ENCODE results near the gene AARS2. TPM values are rescaled to one million over a fixed set of nuclear protein-coding genes. Genes with fewer than 3 reads are reported as not detected.

The AARS2 gene
- total RNA-seq, 4 donors from 2014 or later, result 6.6 to 10.2 (median 7.8) TPM

- Histone ChIP-seq H3K9me3 (no peaks in the 10 kb centered on the region), H3K4me3 (no peak overlapping the region), H3K27me3 (peaks cover 0 to 15% (median 8%) of the 10 kb centered on the region in 4 donors), H3K36me3 (peaks cover 46 to 71% (median 69%) of the 10 kb centered on the region in 4 donors), H3K4me1 (peaks cover 11 to 14% (median 12%) of the 10 kb centered on the region in 4 donors), H3K27ac (replicated peaks in 1 of 4) (no peak overlapping the region)
- intact Hi-C loops (cut with DNase I), result no loop called here
- no peak for TF ChIP-seq CTCF (IDR thresholded peaks at IDR 0.05)
- TF ChIP-seq EP300 (IDR thresholded peaks at IDR 0.05), result no peak
- TF ChIP-seq POLR2A (IDR thresholded peaks at IDR 0.05; ENCODE audit: low read depth), result no peak
- no peak for TF ChIP-seq POLR2AphosphoS5 (IDR thresholded peaks at IDR 0.05)
- no peak for DNase-seq (ENCODE audit: extremely low spot score)
- 89% methylated on average over 13 of the region's 14 CpGs for whole genome bisulfite sequencing
These were observed 11.2 kb downstream of the AARS2 start for GRCh38 chr6:44301782-44302564.

- no peaks in the 10 kb centered on the region for H3K9me3 ChIP-seq
- peaks cover 37 to 63% (median 61%) of the 10 kb centered on the region in 4 donors for H3K36me3 ChIP-seq
- peaks cover 0 to 23% (median 17%) of the 10 kb centered on the region in 4 donors for H3K27me3 ChIP-seq
- intact Hi-C loops (cut with DNase I), result no loop called here
- no peak for TF ChIP-seq EP300 (IDR thresholded peaks at IDR 0.05)
- no peak for TF ChIP-seq CTCF (IDR thresholded peaks at IDR 0.05)
- no peak for TF ChIP-seq POLR2A (IDR thresholded peaks at IDR 0.05; ENCODE audit: low read depth)
- TF ChIP-seq POLR2AphosphoS5 (IDR thresholded peaks at IDR 0.05), result no peak
- peaks cover 14 to 20% (median 17%) of the 10 kb centered on the region in 4 donors for H3K4me1 ChIP-seq
- no peak overlapping the region for H3K27ac ChIP-seq (replicated peaks in 1 of 4)
- DNase-seq (ENCODE audit: extremely low spot score), result no peak
- 94% methylated on average over 8 of the region's 8 CpGs for WGBS
- H3K4me3 ChIP-seq, result no peak overlapping the region
These were observed 12.0 kb downstream of the AARS2 start for GRCh38 chr6:44301106-44301505.

GRCh38 chr6:44300292-44300823, 12.8 kb downstream of the AARS2 start:
- DNase-seq (ENCODE audit: extremely low spot score), result no peak

GRCh38 chr6:44298864-44299263, 14.3 kb downstream of the AARS2 start:
- intact Hi-C loops (cut with DNase I), result no loop called here
- WGBS, result 94% methylated on average over 3 of the region's 3 CpGs
- Histone ChIP-seq H3K4me3 (no peak overlapping the region), H3K9me3 (no peaks in the 10 kb centered on the region), H3K4me1 (peaks cover 14 to 20% (median 17%) of the 10 kb centered on the region in 4 donors), H3K36me3 (peaks cover 22 to 40% (median 38%) of the 10 kb centered on the region in 4 donors), H3K27me3 (peaks cover 0 to 46% (median 28%) of the 10 kb centered on the region in 4 donors), H3K27ac (replicated peaks in 1 of 4) (no peak overlapping the region)
- DNase-seq (ENCODE audit: extremely low spot score), result no peak
- no peak for TF ChIP-seq CTCF (IDR thresholded peaks at IDR 0.05)
- TF ChIP-seq EP300 (IDR thresholded peaks at IDR 0.05), result no peak
- no peak for TF ChIP-seq POLR2A (IDR thresholded peaks at IDR 0.05; ENCODE audit: low read depth)

More at GRCh38 chr6:44300292-44300823, 12.8 kb downstream of the AARS2 start:
- intact Hi-C loops (cut with DNase I), result no loop called here
- Histone ChIP-seq H3K36me3 (peaks cover 31 to 55% (median 53%) of the 10 kb centered on the region in 4 donors), H3K27me3 (peaks cover 0 to 31% (median 22%) of the 10 kb centered on the region in 4 donors), H3K9me3 (no peaks in the 10 kb centered on the region), H3K27ac (replicated peaks in 1 of 4) (no peak overlapping the region), H3K4me1 (peaks cover 14 to 20% (median 17%) of the 10 kb centered on the region in 4 donors), H3K4me3 (no peak overlapping the region)
- WGBS, result 82% methylated on average over 7 of the region's 7 CpGs
- TF ChIP-seq CTCF (IDR thresholded peaks at IDR 0.05) (no peak), POLR2A (IDR thresholded peaks at IDR 0.05; ENCODE audit: low read depth) (no peak), EP300 (IDR thresholded peaks at IDR 0.05) (no peak), POLR2AphosphoS5 (IDR thresholded peaks at IDR 0.05) (no peak)
